ENCODE results near the gene INTS11. TPM values are rescaled to one million over a fixed set of nuclear protein-coding genes. Genes with fewer than 3 reads are reported as not detected.

Gene INTS11
- total and polyA plus RNA-seq, 2 of the 8 experiments (the other 6 are each of a cell fraction or from before 2014, with no cell fraction given), result 113 to 243 TPM

- no peak overlapping the region for H4K8ac ChIP-seq (ENCODE audit: extremely low read depth, insufficient read depth, low read length)
- no peak overlapping the region for H2AFZ ChIP-seq (ENCODE audit: low read length)
- H2BK120ac ChIP-seq (replicated peaks; ENCODE audit: low read depth, low read length), result no peak overlapping the region
- CTCF ChIA-PET (ENCODE audit: partially characterized antibody), result interaction anchor here (0.7 to 1.2 kb wide), 3 partner anchors 22 to 58 kb away, joined by 3 to 5 read pairs (median 3); no protein-coding TSS in a partner anchor
- peaks cover 17 to 48% (median 39%) of the 10 kb centered on the region in 4 experiments for H3K36me3 ChIP-seq (ENCODE audit: control insufficient read depth in 2 of 4, insufficient read depth in 4 of 4, low read length in 3 of 4)
- H3K27ac ChIP-seq (ENCODE audit: low read depth, low read length), result no peak overlapping the region
- POLR2A ChIA-PET (ENCODE audit: partially characterized antibody), result interaction anchor here (0.9 to 10.1 kb wide), 5 partner anchors 9 to 78 kb away, joined by 3 to 134 read pairs (median 6); partner anchors contain the start of gene TAS1R3
- no peak overlapping the region for H4K91ac ChIP-seq (replicated peaks; ENCODE audit: insufficient read length, low read length)
- H3K23ac ChIP-seq (ENCODE audit: insufficient read length), result no peak overlapping the region
- no peaks in the 10 kb centered on the region for H3K27me3 ChIP-seq (replicated peaks in 1 of 4; ENCODE audit: control insufficient read depth in 3 of 4, extremely low read depth in 1 of 4, insufficient read depth in 3 of 4, low read length in 3 of 4)
- H2BK5ac ChIP-seq (ENCODE audit: low read depth, low read length), result no peak overlapping the region
- H3K79me1 ChIP-seq (ENCODE audit: low read depth, low read length), result peaks cover 7% of the 10 kb centered on the region
- no peaks in the 10 kb centered on the region for H3K9me3 ChIP-seq (ENCODE audit: insufficient read depth in 2 of 2, low read depth in 1 of 2, low read length in 1 of 2)
- WGBS, 2 experiments (ENCODE audit: extremely low coverage in 1 of 2, insufficient coverage in 1 of 2, insufficient read length in 1 of 2, insufficient replicate concordance in 2 of 2, low coverage in 1 of 2, low lambda C conversion rate in 2 of 2, missing lambda C conversion rate in 1 of 2), result 89% methylated on average over 14 of the region's 15 CpGs; no CpG with 5 or more reads in 1 of the 2 experiments
- H3K4me3 ChIP-seq (ENCODE audit: extremely low read depth in 1 of 4, insufficient read depth in 2 of 4, low read depth in 3 of 4, low read length in 4 of 4), result no peak overlapping the region
- no peak overlapping the region for H3K9ac ChIP-seq (replicated peaks in 1 of 4; ENCODE audit: extremely low read depth in 1 of 4, low read depth in 3 of 4, low read length in 3 of 4)
- no peak overlapping the region for H4K5ac ChIP-seq (ENCODE audit: insufficient read length, low read depth, low read length)
- H3K4me2 ChIP-seq (ENCODE audit: insufficient read depth in 1 of 2, low read depth in 2 of 2, low read length in 2 of 2), result no peak overlapping the region
- H2BK12ac ChIP-seq (ENCODE audit: low read depth, low read length), result no peak overlapping the region; the same call in 1 of the 2 replicates
- peaks cover 8 to 24% of the 10 kb centered on the region in 2 experiments for H4K20me1 ChIP-seq (replicated peaks in 1 of 2; ENCODE audit: control insufficient read depth in 1 of 2, insufficient read depth in 2 of 2, low read length in 2 of 2)
- no peak overlapping the region for H2BK20ac ChIP-seq (ENCODE audit: low read length)
- peaks cover 0 to 6% of the 10 kb centered on the region in 2 experiments; a peak in 1 of 4 replicates for H3K79me2 ChIP-seq (ENCODE audit: control insufficient read depth in 1 of 2, insufficient read depth in 2 of 2, low read length in 2 of 2)
- no peak overlapping the region for H2BK15ac ChIP-seq (ENCODE audit: low read length)
- DNase-seq (ENCODE audit: low read depth in 1 of 2, low spot score in 2 of 2) (no peak), FAIRE-seq (no peak)
- H3K23me2 ChIP-seq (ENCODE audit: low read depth, low read length), result peaks cover 4% of the 10 kb centered on the region; the same call in 1 of the 2 replicates
- no peak overlapping the region for H3K56ac ChIP-seq (replicated peaks; ENCODE audit: insufficient read length, low read depth, low read length)
- peaks cover 0 to 21% (median 11%) of the 10 kb centered on the region in 4 experiments; a peak in 6 of 7 replicates for H3K4me1 ChIP-seq (replicated peaks in 1 of 4; ENCODE audit: control insufficient read depth in 3 of 4, insufficient read depth in 4 of 4, low read length in 3 of 4)
- no peak overlapping the region for H3K14ac ChIP-seq (ENCODE audit: insufficient read length)
- H3K4ac ChIP-seq (replicated peaks; ENCODE audit: insufficient read length, low read depth, low read length), result no peak overlapping the region
- no peak overlapping the region for H2AK5ac ChIP-seq (ENCODE audit: low read depth, low read length)
- H3K18ac ChIP-seq (ENCODE audit: extremely low read depth, low read length), result no peak overlapping the region
- TF ChIP-seq ZNF274 (IDR thresholded peaks at IDR 0.05; ENCODE audit: borderline replicate concordance, extremely low read depth, low read length), result no peak
- TF ChIP-seq EP300 (IDR thresholded peaks at IDR 0.05; ENCODE audit: borderline replicate concordance in 1 of 2, low read depth in 2 of 2, low read length in 2 of 2), result no peak
- no peak for TF ChIP-seq JUND (IDR thresholded peaks at IDR 0.05; ENCODE audit: low read length)
- no peak for TF ChIP-seq E2F6 (IDR thresholded peaks at IDR 0.05)
- TF ChIP-seq RFX5 (IDR thresholded peaks at IDR 0.05; ENCODE audit: borderline replicate concordance, low read depth, low read length), result no peak
- no peak for TF ChIP-seq JUN (IDR thresholded peaks at IDR 0.05; ENCODE audit: low read depth, low read length)
- no peak for TF ChIP-seq KDM1A (IDR thresholded peaks at IDR 0.05; ENCODE audit: borderline replicate concordance, low read length)
- TF ChIP-seq BRCA1 (IDR thresholded peaks at IDR 0.05; ENCODE audit: low read depth, low read length), result no peak
- no peak for TF ChIP-seq KDM4A (IDR thresholded peaks at IDR 0.05; ENCODE audit: low read depth, low read length, severe bottlenecking)
- TF ChIP-seq SIRT6 (IDR thresholded peaks at IDR 0.05; ENCODE audit: low read length), result no peak
- TF ChIP-seq RNF2 (IDR thresholded peaks at IDR 0.05; ENCODE audit: borderline replicate concordance, low read depth, low read length, missing control alignments, poor library complexity, severe bottlenecking), result no peak
- no peak for TF ChIP-seq SP2 (IDR thresholded peaks at IDR 0.05; ENCODE audit: low read length)
- TF ChIP-seq HDAC2 (IDR thresholded peaks at IDR 0.05; ENCODE audit: borderline replicate concordance in 1 of 2, low read depth in 2 of 2, low read length in 2 of 2), result no peak
Measured at GRCh38 chr1:1314237-1314586, 10.2 kb downstream of the INTS11 start.

Data from H1 (cell line).